ENCODE results near the gene POC1A.

DNA sequence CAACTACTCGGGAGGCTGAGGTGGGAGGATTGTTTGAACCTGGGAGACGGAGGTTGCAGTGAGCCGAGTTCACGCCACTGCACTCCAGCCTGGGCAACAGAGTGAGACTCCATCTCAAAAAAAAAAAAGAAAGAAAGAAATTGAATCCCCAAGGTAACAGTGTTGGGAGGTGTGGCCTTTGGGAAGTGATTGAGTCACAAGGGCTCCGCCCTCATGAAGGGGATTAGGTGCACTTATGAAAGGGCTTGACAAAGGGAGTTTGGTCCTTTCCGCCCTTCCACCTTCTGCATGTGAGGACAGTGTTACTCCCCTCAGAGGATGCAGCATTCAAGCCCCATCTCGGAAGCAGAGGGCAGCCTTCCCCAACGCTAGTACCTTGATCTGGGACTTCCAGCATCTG lies 21.3 kb downstream of the POC1A start:
- TF ChIP-seq, protein P1, sequence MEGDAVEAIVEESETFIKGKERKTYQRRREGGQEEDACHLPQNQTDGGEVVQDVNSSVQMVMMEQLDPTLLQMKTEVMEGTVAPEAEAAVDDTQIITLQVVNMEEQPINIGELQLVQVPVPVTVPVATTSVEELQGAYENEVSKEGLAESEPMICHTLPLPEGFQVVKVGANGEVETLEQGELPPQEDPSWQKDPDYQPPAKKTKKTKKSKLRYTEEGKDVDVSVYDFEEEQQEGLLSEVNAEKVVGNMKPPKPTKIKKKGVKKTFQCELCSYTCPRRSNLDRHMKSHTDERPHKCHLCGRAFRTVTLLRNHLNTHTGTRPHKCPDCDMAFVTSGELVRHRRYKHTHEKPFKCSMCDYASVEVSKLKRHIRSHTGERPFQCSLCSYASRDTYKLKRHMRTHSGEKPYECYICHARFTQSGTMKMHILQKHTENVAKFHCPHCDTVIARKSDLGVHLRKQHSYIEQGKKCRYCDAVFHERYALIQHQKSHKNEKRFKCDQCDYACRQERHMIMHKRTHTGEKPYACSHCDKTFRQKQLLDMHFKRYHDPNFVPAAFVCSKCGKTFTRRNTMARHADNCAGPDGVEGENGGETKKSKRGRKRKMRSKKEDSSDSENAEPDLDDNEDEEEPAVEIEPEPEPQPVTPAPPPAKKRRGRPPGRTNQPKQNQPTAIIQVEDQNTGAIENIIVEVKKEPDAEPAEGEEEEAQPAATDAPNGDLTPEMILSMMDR (IDR thresholded peaks at IDR 0.05), result no peak
- TF ChIP-seq, protein P2, sequence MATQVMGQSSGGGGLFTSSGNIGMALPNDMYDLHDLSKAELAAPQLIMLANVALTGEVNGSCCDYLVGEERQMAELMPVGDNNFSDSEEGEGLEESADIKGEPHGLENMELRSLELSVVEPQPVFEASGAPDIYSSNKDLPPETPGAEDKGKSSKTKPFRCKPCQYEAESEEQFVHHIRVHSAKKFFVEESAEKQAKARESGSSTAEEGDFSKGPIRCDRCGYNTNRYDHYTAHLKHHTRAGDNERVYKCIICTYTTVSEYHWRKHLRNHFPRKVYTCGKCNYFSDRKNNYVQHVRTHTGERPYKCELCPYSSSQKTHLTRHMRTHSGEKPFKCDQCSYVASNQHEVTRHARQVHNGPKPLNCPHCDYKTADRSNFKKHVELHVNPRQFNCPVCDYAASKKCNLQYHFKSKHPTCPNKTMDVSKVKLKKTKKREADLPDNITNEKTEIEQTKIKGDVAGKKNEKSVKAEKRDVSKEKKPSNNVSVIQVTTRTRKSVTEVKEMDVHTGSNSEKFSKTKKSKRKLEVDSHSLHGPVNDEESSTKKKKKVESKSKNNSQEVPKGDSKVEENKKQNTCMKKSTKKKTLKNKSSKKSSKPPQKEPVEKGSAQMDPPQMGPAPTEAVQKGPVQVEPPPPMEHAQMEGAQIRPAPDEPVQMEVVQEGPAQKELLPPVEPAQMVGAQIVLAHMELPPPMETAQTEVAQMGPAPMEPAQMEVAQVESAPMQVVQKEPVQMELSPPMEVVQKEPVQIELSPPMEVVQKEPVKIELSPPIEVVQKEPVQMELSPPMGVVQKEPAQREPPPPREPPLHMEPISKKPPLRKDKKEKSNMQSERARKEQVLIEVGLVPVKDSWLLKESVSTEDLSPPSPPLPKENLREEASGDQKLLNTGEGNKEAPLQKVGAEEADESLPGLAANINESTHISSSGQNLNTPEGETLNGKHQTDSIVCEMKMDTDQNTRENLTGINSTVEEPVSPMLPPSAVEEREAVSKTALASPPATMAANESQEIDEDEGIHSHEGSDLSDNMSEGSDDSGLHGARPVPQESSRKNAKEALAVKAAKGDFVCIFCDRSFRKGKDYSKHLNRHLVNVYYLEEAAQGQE (IDR thresholded peaks at IDR 0.05; ENCODE audit: insufficient read depth in 1 of 2, low read depth in 2 of 2, low read length in 1 of 2), result no peak
- no peak for TF ChIP-seq TCF7L2 (IDR thresholded peaks at IDR 0.05; ENCODE audit: low read depth, low read length)

Data from Panc1 (cell line).